Measurements from ENCODE around the gene PHLDB2.

DNA sequence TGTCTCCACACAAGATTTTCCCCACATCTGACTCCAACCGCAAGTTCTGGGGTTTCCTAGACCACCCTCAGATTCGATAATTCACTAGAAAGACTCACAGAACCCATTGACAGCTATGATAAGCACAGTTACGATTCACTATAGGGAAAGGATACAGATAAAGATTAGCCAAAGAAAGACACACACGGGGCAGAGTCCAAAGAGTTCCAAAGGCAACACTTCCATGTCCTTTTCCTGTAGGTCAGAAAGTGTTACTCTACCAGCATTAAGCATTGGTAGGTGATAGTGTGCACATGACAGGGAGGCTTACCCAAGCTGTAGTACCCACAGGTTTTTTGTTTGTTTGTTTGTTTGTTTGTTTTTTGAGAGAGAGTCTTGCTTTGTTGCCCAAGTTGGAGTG is 48.1 kb downstream of the PHLDB2 start:
- no peak for TF ChIP-seq EZH2 (IDR thresholded peaks at IDR 0.05; ENCODE audit: insufficient read depth, low read length)
- TF ChIP-seq, protein P1, sequence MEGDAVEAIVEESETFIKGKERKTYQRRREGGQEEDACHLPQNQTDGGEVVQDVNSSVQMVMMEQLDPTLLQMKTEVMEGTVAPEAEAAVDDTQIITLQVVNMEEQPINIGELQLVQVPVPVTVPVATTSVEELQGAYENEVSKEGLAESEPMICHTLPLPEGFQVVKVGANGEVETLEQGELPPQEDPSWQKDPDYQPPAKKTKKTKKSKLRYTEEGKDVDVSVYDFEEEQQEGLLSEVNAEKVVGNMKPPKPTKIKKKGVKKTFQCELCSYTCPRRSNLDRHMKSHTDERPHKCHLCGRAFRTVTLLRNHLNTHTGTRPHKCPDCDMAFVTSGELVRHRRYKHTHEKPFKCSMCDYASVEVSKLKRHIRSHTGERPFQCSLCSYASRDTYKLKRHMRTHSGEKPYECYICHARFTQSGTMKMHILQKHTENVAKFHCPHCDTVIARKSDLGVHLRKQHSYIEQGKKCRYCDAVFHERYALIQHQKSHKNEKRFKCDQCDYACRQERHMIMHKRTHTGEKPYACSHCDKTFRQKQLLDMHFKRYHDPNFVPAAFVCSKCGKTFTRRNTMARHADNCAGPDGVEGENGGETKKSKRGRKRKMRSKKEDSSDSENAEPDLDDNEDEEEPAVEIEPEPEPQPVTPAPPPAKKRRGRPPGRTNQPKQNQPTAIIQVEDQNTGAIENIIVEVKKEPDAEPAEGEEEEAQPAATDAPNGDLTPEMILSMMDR (IDR thresholded peaks at IDR 0.05; ENCODE audit: insufficient read depth, low read depth, low read length), result no peak
